IMR-90 (cell line): ENCODE results near the gene LRRC37B. TPM values are rescaled to one million over a fixed set of nuclear protein-coding genes. Genes with fewer than 3 reads are reported as not detected.
"Not testable (repeated sequence)": the region's sequence is repeated elsewhere in the genome, so short reads cannot be mapped to it uniquely, and the experiment has no call there.

Experiments used
- ATAC-seq: fragments of 200-7000 bp; cut with Tn5 transposase; 2 replicates; pipeline ENCODE4 v1.9.1; 2020; ENCODE audit warnings: low read depth, mild to moderate bottlenecking, moderate library complexity
- BruUV-seq: library from RNA; stranded (reverse); fragments of 400-500 nt; replicated peaks from 2 replicates; lab custom pipeline; 2021; lab: Mats Ljungman, UMichigan
- CTCF ChIA-PET: fragments of 300-600 bp; formaldehyde crosslinking; extraction: SDS; loops from one replicate; lab custom pipeline; 2021; ENCODE audit warnings: antibody characterized with exemption; lab: Yijun Ruan, JAX
- POLR2A ChIA-PET: fragments of 300-600 bp; sonication (Branson Sonifier 250); formaldehyde crosslinking; loops from one replicate; lab custom pipeline; 2022; ENCODE audit warnings: antibody characterized with exemption; ENCODE audit not compliant: unreplicated experiment; lab: Charles Lee
- DNase-seq: peaks from one replicate; pipeline ENCODE4 v3.0.0; 2013
- H2AFZ ChIP-seq: replicated peaks from 2 replicates; pipeline ENCODE3; 2013; ENCODE audit warnings: low read length, mild to moderate bottlenecking; ENCODE audit not compliant: poor library complexity
- H2AK5ac ChIP-seq: 2 replicates; pipeline ENCODE4 v1.6.1; 2013; ENCODE audit warnings: low read depth, low read length, inconsistent platforms
- H2AK9ac ChIP-seq: replicated peaks from 2 replicates; pipeline ENCODE3; 2013; ENCODE audit warnings: mild to moderate bottlenecking, low read depth, low read length, moderate library complexity; ENCODE audit not compliant: poor library complexity
- H2BK120ac ChIP-seq: 2 replicates; pipeline ENCODE4 v1.6.1; 2013; ENCODE audit warnings: low read depth, low read length, inconsistent platforms
- H2BK15ac ChIP-seq: 3 replicates; pipeline ENCODE4 v1.6.1; 2013; ENCODE audit warnings: low read depth, low read length, inconsistent platforms
- H2BK20ac ChIP-seq: 2 replicates; pipeline ENCODE4 v1.6.1; 2013; ENCODE audit warnings: low read depth, mild to moderate bottlenecking, inconsistent platforms, low read length, moderate library complexity
- H2BK5ac ChIP-seq: 2 replicates; pipeline ENCODE4 v1.6.1; 2013; ENCODE audit warnings: mild to moderate bottlenecking, low read depth, low read length, inconsistent platforms; ENCODE audit not compliant: poor library complexity, severe bottlenecking
- H3K14ac ChIP-seq: replicated peaks from 2 replicates; pipeline ENCODE4 v1.6.1; 2013; ENCODE audit warnings: low read depth, low read length, inconsistent platforms
- H3K18ac ChIP-seq: 2 replicates; pipeline ENCODE4 v1.6.1; 2013; ENCODE audit warnings: low read depth, low read length, control low read depth
- H3K23ac ChIP-seq: 2 replicates; pipeline ENCODE4 v1.6.1; 2013; ENCODE audit warnings: low read depth, low read length, inconsistent platforms
- H3K27ac ChIP-seq: 2 replicates; pipeline ENCODE4 v1.5.1; 2013; ENCODE audit warnings: mild to moderate bottlenecking, control low read depth, low read length; ENCODE audit not compliant: insufficient read depth
- H3K27me3 ChIP-seq: 2 replicates; pipeline ENCODE4 v1.6.1; 2013; ENCODE audit warnings: low read length; ENCODE audit not compliant: control insufficient read depth, insufficient read depth
- H3K36me3 ChIP-seq: 2 replicates; pipeline ENCODE4 v1.6.1; 2013; ENCODE audit warnings: low read length, mixed read lengths; ENCODE audit not compliant: control insufficient read depth, insufficient read depth
- H3K4ac ChIP-seq: 2 replicates; pipeline ENCODE4 v1.6.1; 2013; ENCODE audit warnings: low read depth, low read length, inconsistent platforms
- H3K4me1 ChIP-seq: 2 replicates; pipeline ENCODE4 v1.6.1; 2013; ENCODE audit warnings: low read length, mixed read lengths; ENCODE audit not compliant: control insufficient read depth, insufficient read depth
- H3K4me2 ChIP-seq: 2 replicates; pipeline ENCODE4 v1.6.1; 2013; ENCODE audit warnings: low read depth, mild to moderate bottlenecking, control low read depth, low read length, moderate library complexity
- H3K4me3 ChIP-seq: 2 replicates; pipeline ENCODE4 v1.5.1; 2013; ENCODE audit warnings: low read depth, mild to moderate bottlenecking, control low read depth, low read length, moderate library complexity; ENCODE audit not compliant: insufficient read depth
- H3K56ac ChIP-seq: 2 replicates; pipeline ENCODE4 v1.6.1; 2013; ENCODE audit warnings: low read length, inconsistent platforms; ENCODE audit not compliant: insufficient read depth; ENCODE audit errors: extremely low read depth
- H3K79me1 ChIP-seq, 2 experiments: 2 replicates each; pipeline ENCODE4 v1.6.1; 2013; ENCODE audit warnings: low read length in 2 of 2, inconsistent platforms in 1 of 2, low read depth in 1 of 2
- H3K9ac ChIP-seq: 2 replicates; pipeline ENCODE4 v1.6.1; 2013; ENCODE audit warnings: low read depth, low read length, control low read depth
- H3K9me1 ChIP-seq: 2 replicates; pipeline ENCODE4 v1.6.1; 2013; ENCODE audit warnings: low read length, inconsistent platforms; ENCODE audit not compliant: insufficient read depth
- H3K9me3 ChIP-seq: 2 replicates; pipeline ENCODE4 v1.6.1; 2013; ENCODE audit warnings: low read length; ENCODE audit not compliant: control insufficient read depth, insufficient read depth
- H4K20me1 ChIP-seq: 2 replicates; pipeline ENCODE4 v1.6.1; 2013; ENCODE audit warnings: low read length, inconsistent platforms; ENCODE audit not compliant: insufficient read depth
- H4K5ac ChIP-seq: 2 replicates; pipeline ENCODE4 v1.6.1; 2013; ENCODE audit warnings: mild to moderate bottlenecking, low read depth, low read length, control low read depth
- H4K8ac ChIP-seq, 2 experiments: 2 replicates each; pipeline ENCODE4 v1.6.1; 2013; ENCODE audit warnings: low read depth in 2 of 2, low read length in 2 of 2, control low read depth in 1 of 2, inconsistent platforms in 1 of 2
- H4K91ac ChIP-seq: 2 replicates; pipeline ENCODE4 v1.6.1; 2013; ENCODE audit warnings: low read depth, low read length, inconsistent platforms; ENCODE audit not compliant: insufficient read depth
- WGBS, 2 experiments: methylation state at CpG; one replicate each; pipeline versions ENCODE4 v1.1.5 to v1.1.7; 2013; ENCODE audit warnings: missing lambda C conversion rate in 2 of 2; ENCODE audit not compliant: insufficient read length in 1 of 2; ENCODE audit errors: extremely low coverage in 2 of 2; 5-methylcytosine and 5-hydroxymethylcytosine counted together
- dilution Hi-C: fragments of 300-500 bp; cut with HindIII; formaldehyde crosslinking; loops from one replicate; pipeline ENCODE4 v1.14.3; 2018; ENCODE audit warnings: low sequenced_read_pairs; ENCODE audit not compliant: unreplicated experiment
- in situ Hi-C: fragments of 300-500 bp; cut with MboI; formaldehyde crosslinking; loops from 3 replicates; pipeline ENCODE4 v1.14.3; 2019; ENCODE audit warnings: low sequenced_read_pairs, inconsistent platforms, mixed read lengths
- intact Hi-C: fragments of 100-400 bp; cut with micrococcal nuclease; formaldehyde crosslinking; loops from 2 replicates; pipeline ENCODE4 v1.10.0; 2022
- polyA plus RNA-seq, 3 experiments: library from polyadenylated mRNA; depleted of rRNA; stranded (reverse); fragments of >200 nt; gene quantifications; 2 replicates each; pipeline ENCODE4 v1.2.3, GENCODE V29; 2012; ENCODE audit warnings: low replicate concordance in 1 of 3
- total RNA-seq: library from RNA; depleted of rRNA; stranded (reverse); fragments of >200 nt; gene quantifications from 2 replicates; pipeline ENCODE4 v1.2.3, GENCODE V29; 2012

The LRRC37B gene
- total and polyA plus RNA-seq, 2 of the 4 experiments (the other 2 are of a cell fraction), result 4.3 to 7.2 TPM

- H3K4ac ChIP-seq, H2AK9ac ChIP-seq, ATAC-seq, DNase-seq, H3K23ac ChIP-seq, H4K5ac ChIP-seq, intact Hi-C loops, POLR2A ChIA-PET, H4K91ac ChIP-seq, H3K4me1 ChIP-seq, dilution Hi-C loops, H3K4me3 ChIP-seq, H3K9ac ChIP-seq, H3K18ac ChIP-seq, H4K8ac ChIP-seq, H3K27me3 ChIP-seq, H2BK120ac ChIP-seq, H2BK5ac ChIP-seq, BruUV-seq, H3K9me1 ChIP-seq, H3K27ac ChIP-seq, H3K4me2 ChIP-seq, H3K9me3 ChIP-seq, H4K20me1 ChIP-seq, H3K36me3 ChIP-seq, H3K56ac ChIP-seq, H2BK20ac ChIP-seq, H3K14ac ChIP-seq, H2AK5ac ChIP-seq, H2AFZ ChIP-seq, H3K79me1 ChIP-seq, CTCF ChIA-PET, H2BK15ac ChIP-seq: not testable (repeated sequence)
- no CpG with 5 or more reads among the region's 10 CpGs for WGBS, 2 experiments
- in situ Hi-C loops, result loop anchor here (10.0 kb wide), 1 partner anchor 62 kb away; no protein-coding TSS in a partner anchor
Observed at GRCh38 chr17:32056500-32056899, 49.3 kb downstream of the LRRC37B start.

- H2AFZ ChIP-seq, H2BK15ac ChIP-seq, H3K27me3 ChIP-seq, H2AK5ac ChIP-seq, H2AK9ac ChIP-seq, H2BK20ac ChIP-seq, H4K20me1 ChIP-seq, H3K9me3 ChIP-seq, H2BK5ac ChIP-seq, H3K79me1 ChIP-seq, intact Hi-C loops, H3K4ac ChIP-seq, H3K9me1 ChIP-seq, H3K9ac ChIP-seq, H3K4me3 ChIP-seq, BruUV-seq, H3K56ac ChIP-seq, H4K8ac ChIP-seq, ATAC-seq, H3K23ac ChIP-seq, CTCF ChIA-PET, H3K4me2 ChIP-seq, H4K5ac ChIP-seq, H2BK120ac ChIP-seq, H3K36me3 ChIP-seq, H3K4me1 ChIP-seq, H4K91ac ChIP-seq, H3K27ac ChIP-seq, H3K14ac ChIP-seq, DNase-seq, POLR2A ChIA-PET, H3K18ac ChIP-seq, dilution Hi-C loops: not testable (repeated sequence)
- 90% methylated on average over 2 of the region's 12 CpGs; no CpG with 5 or more reads in 1 of the 2 experiments for WGBS, 2 experiments
- in situ Hi-C loops, result loop anchor here (10.0 kb wide), 1 partner anchor 63 kb away; no protein-coding TSS in a partner anchor
Observed at GRCh38 chr17:32057460-32058105, 50.4 kb downstream of the LRRC37B start.
